22Rv1 (cell line): ENCODE data around the gene RASL12.

ENCODE experiments used
- ZFX ChIP-seq: fragments of 450-650 bp; IDR thresholded peaks from 2 replicates; pipeline ENCODE4 v1.6.1; 2017; ENCODE audit warnings: antibody characterized with exemption, borderline replicate concordance
- TF ChIP-seq, protein P1 (sequence below): fragments of 450-650 bp; IDR thresholded peaks from 2 replicates; pipeline ENCODE4 v1.5.1; 2017; ENCODE audit warnings: mild to moderate bottlenecking

DNA sequence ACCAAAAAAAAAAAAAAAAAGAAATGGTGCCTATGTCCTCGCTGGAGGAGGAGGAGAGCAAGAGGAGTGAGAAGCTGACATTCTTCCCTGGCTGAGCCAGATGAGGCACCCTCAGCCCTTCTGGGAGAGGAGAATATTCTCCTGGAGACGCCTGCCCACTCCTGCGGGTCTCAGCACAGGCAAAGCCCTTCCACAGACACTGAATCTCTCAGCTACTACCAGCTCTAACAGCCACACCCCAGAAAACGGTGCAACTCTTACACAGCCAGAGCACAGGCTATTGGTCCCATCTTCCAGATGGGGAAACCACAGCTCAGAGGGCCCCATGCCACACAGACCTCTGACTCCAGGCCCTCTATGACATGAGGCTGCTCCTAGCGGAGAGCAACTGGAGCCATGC is 5.7 kb downstream of the RASL12 start:
- TF ChIP-seq, protein P1, sequence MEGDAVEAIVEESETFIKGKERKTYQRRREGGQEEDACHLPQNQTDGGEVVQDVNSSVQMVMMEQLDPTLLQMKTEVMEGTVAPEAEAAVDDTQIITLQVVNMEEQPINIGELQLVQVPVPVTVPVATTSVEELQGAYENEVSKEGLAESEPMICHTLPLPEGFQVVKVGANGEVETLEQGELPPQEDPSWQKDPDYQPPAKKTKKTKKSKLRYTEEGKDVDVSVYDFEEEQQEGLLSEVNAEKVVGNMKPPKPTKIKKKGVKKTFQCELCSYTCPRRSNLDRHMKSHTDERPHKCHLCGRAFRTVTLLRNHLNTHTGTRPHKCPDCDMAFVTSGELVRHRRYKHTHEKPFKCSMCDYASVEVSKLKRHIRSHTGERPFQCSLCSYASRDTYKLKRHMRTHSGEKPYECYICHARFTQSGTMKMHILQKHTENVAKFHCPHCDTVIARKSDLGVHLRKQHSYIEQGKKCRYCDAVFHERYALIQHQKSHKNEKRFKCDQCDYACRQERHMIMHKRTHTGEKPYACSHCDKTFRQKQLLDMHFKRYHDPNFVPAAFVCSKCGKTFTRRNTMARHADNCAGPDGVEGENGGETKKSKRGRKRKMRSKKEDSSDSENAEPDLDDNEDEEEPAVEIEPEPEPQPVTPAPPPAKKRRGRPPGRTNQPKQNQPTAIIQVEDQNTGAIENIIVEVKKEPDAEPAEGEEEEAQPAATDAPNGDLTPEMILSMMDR: no peak
- no peak for TF ChIP-seq ZFX
